HL-60 (cell line): ENCODE results near the gene DBP.
A peak's percentile ranks its signal among the peaks of the same experiment; 100 is the strongest.
"Not testable (repeated sequence)": the region's sequence is repeated elsewhere in the genome, so short reads cannot be mapped to it uniquely, and the experiment has no call there.

Experiments used
- DNase-seq, 2 experiments: peaks; one replicate each; pipeline ENCODE4 v3.0.0-alpha.2; 2010 to 2020; ENCODE audit warnings: low read depth in 1 of 2, low spot score in 1 of 2
- H3K27ac ChIP-seq: fragments of 250-450 bp; sonication (Bioruptor Pico); replicated peaks from 2 replicates; pipeline ENCODE4 v1.5.1; 2020; ENCODE audit warnings: mild to moderate bottlenecking, moderate library complexity
- H3K27me3 ChIP-seq: fragments of 250-450 bp; sonication (Bioruptor Pico); 2 replicates; pipeline ENCODE4 v1.5.1; 2021; ENCODE audit warnings: mild to moderate bottlenecking, moderate library complexity; ENCODE audit not compliant: insufficient read depth, poor library complexity, severe bottlenecking
- H3K4me3 ChIP-seq: replicated peaks from 2 replicates; pipeline ENCODE4 v1.5.1; 2011; ENCODE audit warnings: mild to moderate bottlenecking, control low read depth, low read length; ENCODE audit not compliant: insufficient read depth
- GABPA ChIP-seq: IDR thresholded peaks from 2 replicates; pipeline ENCODE4 v1.6.1; 2012; ENCODE audit warnings: low read depth
- POLR2AphosphoS5 ChIP-seq: IDR thresholded peaks from 2 replicates; pipeline ENCODE4 v1.6.1; 2012; ENCODE audit warnings: low read depth
- SPI1 ChIP-seq: IDR thresholded peaks from 2 replicates; pipeline ENCODE4 v1.6.1; 2012; ENCODE audit warnings: low read depth, mild to moderate bottlenecking, borderline replicate concordance
- long read RNA-seq: library from polyadenylated mRNA; unstranded; transcript quantifications from one replicate; pipeline ENCODE4 v2.0.0, GENCODE V29; 2020
- TF ChIP-seq, protein P1 (sequence below): IDR thresholded peaks from one replicate; pipeline ENCODE4 v1.5.1; 2011; ENCODE audit warnings: low read length, control low read depth, inconsistent platforms; ENCODE audit not compliant: insufficient read depth
- TF ChIP-seq, protein P2 (sequence below): IDR thresholded peaks from 2 replicates; pipeline ENCODE4 v1.6.1; 2012; ENCODE audit warnings: low read depth; ENCODE audit not compliant: insufficient replicate concordance

Gene DBP, protein sequence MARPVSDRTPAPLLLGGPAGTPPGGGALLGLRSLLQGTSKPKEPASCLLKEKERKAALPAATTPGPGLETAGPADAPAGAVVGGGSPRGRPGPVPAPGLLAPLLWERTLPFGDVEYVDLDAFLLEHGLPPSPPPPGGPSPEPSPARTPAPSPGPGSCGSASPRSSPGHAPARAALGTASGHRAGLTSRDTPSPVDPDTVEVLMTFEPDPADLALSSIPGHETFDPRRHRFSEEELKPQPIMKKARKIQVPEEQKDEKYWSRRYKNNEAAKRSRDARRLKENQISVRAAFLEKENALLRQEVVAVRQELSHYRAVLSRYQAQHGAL
- long read RNA-seq, transcript DBP-202 (3 exons, 712 nt) = major isoform, 12 of 17 reads
- long read RNA-seq, partial matches to known transcripts = 0 of 17 reads
- long read RNA-seq, other reads (novel, unspliced or antisense) = 3 of 17 reads

DNA sequence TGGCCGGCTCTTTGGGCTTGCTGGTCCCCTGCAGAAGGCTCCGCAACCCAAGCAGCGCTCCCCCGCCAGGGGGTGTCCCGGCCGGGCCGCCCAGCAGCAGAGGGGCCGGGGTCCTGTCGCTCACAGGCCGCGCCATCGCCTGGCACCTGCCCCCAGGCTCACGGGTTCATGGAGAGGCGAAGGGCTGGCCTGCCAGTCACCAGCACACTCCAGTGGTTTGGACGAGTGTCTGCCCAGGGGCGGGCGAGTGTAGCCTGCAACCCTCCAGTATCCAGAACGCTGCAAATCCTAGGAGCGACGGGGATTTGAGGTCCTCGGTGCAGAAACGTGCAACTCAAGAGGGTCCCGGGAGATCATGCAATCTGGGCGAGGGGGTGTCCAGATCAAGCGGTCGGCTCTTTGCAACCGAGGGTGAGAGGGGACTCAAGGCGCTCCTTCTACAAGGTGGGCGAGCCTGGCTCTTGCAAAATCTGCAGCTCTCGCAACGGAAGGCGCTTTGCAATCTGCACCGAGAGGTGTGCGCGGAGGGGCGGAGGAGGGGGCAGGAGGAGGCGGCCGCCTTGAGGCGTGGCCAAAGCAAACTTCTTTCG lies at the start of gene DBP:
Gene DBP (minus strand): TSS at position 521 of the 590 bp plus-strand sequence. CDS start 385 bp downstream, at position 136.
- H3K27ac ChIP-seq = peak within 1 kb of the TSS; percentile 96
- peak in 1 of 2 experiments; percentile 71 for DNase-seq
- H3K27me3 ChIP-seq = no peaks in the 10 kb centered on the region
- H3K4me3 ChIP-seq = peak within 1 kb of the TSS; percentile 87
- TF ChIP-seq, protein P1, sequence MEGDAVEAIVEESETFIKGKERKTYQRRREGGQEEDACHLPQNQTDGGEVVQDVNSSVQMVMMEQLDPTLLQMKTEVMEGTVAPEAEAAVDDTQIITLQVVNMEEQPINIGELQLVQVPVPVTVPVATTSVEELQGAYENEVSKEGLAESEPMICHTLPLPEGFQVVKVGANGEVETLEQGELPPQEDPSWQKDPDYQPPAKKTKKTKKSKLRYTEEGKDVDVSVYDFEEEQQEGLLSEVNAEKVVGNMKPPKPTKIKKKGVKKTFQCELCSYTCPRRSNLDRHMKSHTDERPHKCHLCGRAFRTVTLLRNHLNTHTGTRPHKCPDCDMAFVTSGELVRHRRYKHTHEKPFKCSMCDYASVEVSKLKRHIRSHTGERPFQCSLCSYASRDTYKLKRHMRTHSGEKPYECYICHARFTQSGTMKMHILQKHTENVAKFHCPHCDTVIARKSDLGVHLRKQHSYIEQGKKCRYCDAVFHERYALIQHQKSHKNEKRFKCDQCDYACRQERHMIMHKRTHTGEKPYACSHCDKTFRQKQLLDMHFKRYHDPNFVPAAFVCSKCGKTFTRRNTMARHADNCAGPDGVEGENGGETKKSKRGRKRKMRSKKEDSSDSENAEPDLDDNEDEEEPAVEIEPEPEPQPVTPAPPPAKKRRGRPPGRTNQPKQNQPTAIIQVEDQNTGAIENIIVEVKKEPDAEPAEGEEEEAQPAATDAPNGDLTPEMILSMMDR = no peak
- TF ChIP-seq, protein P2, sequence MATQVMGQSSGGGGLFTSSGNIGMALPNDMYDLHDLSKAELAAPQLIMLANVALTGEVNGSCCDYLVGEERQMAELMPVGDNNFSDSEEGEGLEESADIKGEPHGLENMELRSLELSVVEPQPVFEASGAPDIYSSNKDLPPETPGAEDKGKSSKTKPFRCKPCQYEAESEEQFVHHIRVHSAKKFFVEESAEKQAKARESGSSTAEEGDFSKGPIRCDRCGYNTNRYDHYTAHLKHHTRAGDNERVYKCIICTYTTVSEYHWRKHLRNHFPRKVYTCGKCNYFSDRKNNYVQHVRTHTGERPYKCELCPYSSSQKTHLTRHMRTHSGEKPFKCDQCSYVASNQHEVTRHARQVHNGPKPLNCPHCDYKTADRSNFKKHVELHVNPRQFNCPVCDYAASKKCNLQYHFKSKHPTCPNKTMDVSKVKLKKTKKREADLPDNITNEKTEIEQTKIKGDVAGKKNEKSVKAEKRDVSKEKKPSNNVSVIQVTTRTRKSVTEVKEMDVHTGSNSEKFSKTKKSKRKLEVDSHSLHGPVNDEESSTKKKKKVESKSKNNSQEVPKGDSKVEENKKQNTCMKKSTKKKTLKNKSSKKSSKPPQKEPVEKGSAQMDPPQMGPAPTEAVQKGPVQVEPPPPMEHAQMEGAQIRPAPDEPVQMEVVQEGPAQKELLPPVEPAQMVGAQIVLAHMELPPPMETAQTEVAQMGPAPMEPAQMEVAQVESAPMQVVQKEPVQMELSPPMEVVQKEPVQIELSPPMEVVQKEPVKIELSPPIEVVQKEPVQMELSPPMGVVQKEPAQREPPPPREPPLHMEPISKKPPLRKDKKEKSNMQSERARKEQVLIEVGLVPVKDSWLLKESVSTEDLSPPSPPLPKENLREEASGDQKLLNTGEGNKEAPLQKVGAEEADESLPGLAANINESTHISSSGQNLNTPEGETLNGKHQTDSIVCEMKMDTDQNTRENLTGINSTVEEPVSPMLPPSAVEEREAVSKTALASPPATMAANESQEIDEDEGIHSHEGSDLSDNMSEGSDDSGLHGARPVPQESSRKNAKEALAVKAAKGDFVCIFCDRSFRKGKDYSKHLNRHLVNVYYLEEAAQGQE = no peak
- TF ChIP-seq SPI1 = no peak
- TF ChIP-seq POLR2AphosphoS5 = peak; percentile 56; the same call in 1 of the 2 replicates
- TF ChIP-seq GABPA = no peak

DNA sequence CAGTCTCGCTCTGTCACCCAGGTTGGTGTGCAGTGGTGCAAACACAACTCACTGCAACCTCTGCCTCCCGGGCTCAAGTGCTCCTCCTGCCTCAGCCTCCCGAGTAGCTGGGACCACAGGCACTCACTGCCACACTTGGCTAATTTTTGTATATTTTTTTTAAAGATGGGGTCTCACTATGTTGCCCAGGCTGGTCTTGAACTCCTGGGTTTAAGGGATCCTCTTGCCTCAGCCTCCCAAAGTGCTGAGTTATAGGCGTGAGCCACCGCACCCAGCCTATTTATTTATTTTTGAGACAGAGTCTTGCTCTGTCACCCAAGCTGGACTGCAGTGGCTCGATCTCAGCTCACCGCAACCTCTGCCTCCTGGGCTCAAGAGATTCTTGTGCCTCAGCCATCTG lies 49.5 kb upstream of the DBP start:
- DNase-seq, H3K27me3 ChIP-seq, H3K27ac ChIP-seq, H3K4me3 ChIP-seq: not testable (repeated sequence)

DNA sequence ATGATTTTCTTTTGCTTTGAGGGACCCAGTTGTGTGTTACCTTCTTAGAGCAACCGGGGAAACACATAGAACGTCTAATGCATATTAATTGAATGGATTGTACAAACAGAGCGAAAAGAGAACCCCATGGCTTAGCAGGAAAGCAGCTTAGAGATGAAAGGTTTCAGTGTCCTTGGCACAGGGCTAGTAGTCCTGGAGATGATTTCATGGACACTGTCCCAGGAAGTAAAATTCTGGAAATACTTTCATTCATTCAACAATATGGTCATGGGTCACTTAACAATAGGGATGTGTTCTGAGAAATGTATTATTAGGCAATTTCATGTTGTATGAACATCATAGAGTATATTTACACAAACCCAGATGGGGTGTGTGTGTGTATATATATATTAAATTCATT lies 48.9 kb upstream of the DBP start:
- no peak for TF ChIP-seq POLR2AphosphoS5
- TF ChIP-seq, protein P2 = no peak
- no peak for TF ChIP-seq SPI1
- Histone ChIP-seq H3K4me3 (no peak overlapping the region), H3K27me3 (no peaks in the 10 kb centered on the region), H3K27ac (no peak overlapping the region)
- no peak for DNase-seq

DNA sequence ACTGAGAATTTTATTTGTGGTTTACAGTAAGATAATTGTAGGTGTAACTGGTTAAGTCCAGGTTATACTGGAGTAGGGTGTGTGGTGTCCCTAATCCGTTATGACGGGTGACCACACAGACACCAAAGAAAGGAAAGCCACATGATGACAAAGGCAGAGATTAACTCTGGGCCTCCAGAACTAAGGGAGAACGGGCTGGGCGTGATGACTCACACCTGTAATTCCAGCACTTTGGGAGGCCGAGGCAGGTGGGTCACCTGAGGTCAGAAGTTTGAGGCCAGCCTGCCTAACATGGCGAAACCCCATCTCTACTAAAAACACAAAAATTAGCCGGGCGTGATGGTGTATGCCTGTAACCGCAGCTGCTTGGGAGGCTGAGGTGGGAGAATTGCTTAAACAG lies 48.4 kb upstream of the DBP start:
- TF ChIP-seq GABPA (no peak), SPI1 (no peak)
- no peak overlapping the region for H3K27ac ChIP-seq
- no peak overlapping the region for H3K4me3 ChIP-seq
- H3K27me3 ChIP-seq = no peaks in the 10 kb centered on the region
- DNase-seq = no peak

DNA sequence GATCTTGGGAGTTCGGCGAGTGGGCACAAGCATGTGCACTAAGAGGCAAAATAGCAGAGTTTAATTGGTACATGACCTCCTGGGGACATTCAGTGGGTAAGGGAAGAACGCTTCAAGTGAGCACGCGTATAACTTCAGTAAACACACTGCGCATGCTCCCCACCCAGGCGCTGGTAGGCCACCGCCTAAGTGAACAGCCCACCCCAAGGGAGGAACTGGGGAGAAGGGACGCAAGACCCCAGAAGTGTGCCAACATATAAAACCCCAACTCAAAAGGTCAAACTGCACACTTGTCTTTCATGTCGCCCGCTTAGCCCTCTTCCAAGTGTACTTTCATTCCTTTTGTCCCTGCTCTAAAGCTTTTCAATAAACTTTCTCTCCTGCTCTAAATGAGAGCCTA lies 46.2 kb upstream of the DBP start:
- Histone ChIP-seq H3K27ac (no peak overlapping the region), H3K4me3 (no peak overlapping the region), H3K27me3 (no peaks in the 10 kb centered on the region)
- TF ChIP-seq, protein P2 = no peak
- no peak for TF ChIP-seq GABPA
- TF ChIP-seq, protein P1 = no peak
- TF ChIP-seq SPI1 = no peak
- TF ChIP-seq POLR2AphosphoS5 = no peak
- no peak for DNase-seq
